K562 (cell line): ENCODE data around the gene CD2. TPM values are rescaled to one million over a fixed set of nuclear protein-coding genes. Genes with fewer than 3 reads are reported as not detected.

Source experiments
- CHD7 ChIP-seq: fragments of 200-600 bp; sonication (generic); IDR thresholded peaks from one replicate; pipeline ENCODE4 v1.6.1; 2012; ENCODE audit warnings: mild to moderate bottlenecking, low read depth, low read length, inconsistent platforms
- CREB5 ChIP-seq: fragments of 250-450 bp; sonication (Bioruptor Pico); IDR thresholded peaks from 2 replicates; pipeline ENCODE4 v1.5.0; 2020; ENCODE audit warnings: mild to moderate bottlenecking
- ELF2 ChIP-seq: fragments of 250-450 bp; sonication (Bioruptor Pico); IDR thresholded peaks from 2 replicates; pipeline ENCODE4 v1.5.0; 2021; ENCODE audit warnings: mild to moderate bottlenecking
- GTF2E2 ChIP-seq: fragments of 200-800 bp; sonication (Bioruptor generic); IDR thresholded peaks from 2 replicates; pipeline ENCODE4 v1.6.1; 2016; ENCODE audit warnings: missing genetic modification characterization, missing compliant biosample characterization
- HLTF ChIP-seq: fragments of 450-650 bp; IDR thresholded peaks from 2 replicates; pipeline ENCODE4 v1.6.1; 2016
- MTA2 ChIP-seq: fragments of 450-650 bp; IDR thresholded peaks from 2 replicates; pipeline ENCODE4 v1.6.1; 2016; ENCODE audit warnings: low read depth
- NFATC3 ChIP-seq: fragments of 450-650 bp; IDR thresholded peaks from 2 replicates; pipeline ENCODE4 v1.6.1; 2017; ENCODE audit warnings: mild to moderate bottlenecking
- PREB ChIP-seq: sonication (generic); formaldehyde crosslinking; IDR thresholded peaks from 2 replicates; pipeline ENCODE4 v1.8.1; 2023; ENCODE audit warnings: mild to moderate bottlenecking, missing genetic modification reagents
- SP1 ChIP-seq: sonication (generic); formaldehyde crosslinking; IDR thresholded peaks from 2 replicates; pipeline ENCODE4 v1.8.1; 2022; ENCODE audit warnings: mild to moderate bottlenecking, missing genetic modification reagents
- TARDBP ChIP-seq: fragments of 450-650 bp; IDR thresholded peaks from 2 replicates; pipeline ENCODE4 v1.6.1; 2016
- WHSC1 ChIP-seq: IDR thresholded peaks from one replicate; pipeline ENCODE4 v1.6.1; 2012; ENCODE audit warnings: low read length, control low read depth, inconsistent platforms
- ZNF277 ChIP-seq: fragments of 250-450 bp; sonication (Bioruptor Pico); IDR thresholded peaks from 2 replicates; pipeline ENCODE4 v1.8.0; 2022; ENCODE audit warnings: inconsistent platforms, mild to moderate bottlenecking, moderate library complexity, borderline replicate concordance
- ZNF408 ChIP-seq: fragments of 250-450 bp; sonication (Bioruptor Pico); IDR thresholded peaks from 2 replicates; pipeline ENCODE4 v1.4.0; 2020; ENCODE audit warnings: low read depth, mild to moderate bottlenecking, moderate library complexity
- polyA plus RNA-seq, 8 experiments: library from polyadenylated mRNA; depleted of rRNA in 4 of 8; stranded (reverse) in 5 of 8; unstranded in 3 of 8; fragments of >200 nt; fragmentation: Nextera tagmentation in 2 of 8; fragmentation: Illumina TruSeq in 1 of 8; extraction: Ambion mirVana in 2 of 8; extraction: Trizol in 1 of 8; gene quantifications; 2 replicates each; pipeline versions ENCODE4 v1.2.1 to v1.2.3, GENCODE V29; 2011 to 2014; ENCODE audit warnings: inconsistent platforms in 1 of 8, missing spikeins in 1 of 8
- total RNA-seq, 7 experiments: library from RNA; depleted of rRNA in 6 of 7; stranded (reverse); fragments of >200 nt in 6 of 7; fragmentation: Illumina TruSeq in 2 of 7; extraction: Trizol in 2 of 7; gene quantifications; 2 replicates each; pipeline versions ENCODE4 v1.2.1 to v1.2.3, GENCODE V29; 2011 to 2021; ENCODE audit warnings: low replicate concordance in 1 of 7

CD2 gene
- total and polyA plus RNA-seq, 9 of the 15 experiments (the other 6 are each of a cell fraction or from before 2014, with no cell fraction given) = 0.07 to 0.16 TPM; not detected in 7

- no peak for TF ChIP-seq TARDBP
- TF ChIP-seq CREB5 (CRISPR knock-in tag) = no peak
- TF ChIP-seq ELF2 (CRISPR knock-in tag) = no peak
- TF ChIP-seq PREB (CRISPR knock-in tag) = no peak
- no peak for TF ChIP-seq MTA2
- no peak for TF ChIP-seq HLTF
- TF ChIP-seq NFATC3 = no peak
- no peak for TF ChIP-seq ZNF408 (CRISPR knock-in tag)
- TF ChIP-seq GTF2E2 (tag) = no peak
- TF ChIP-seq WHSC1 = no peak
- TF ChIP-seq SP1 (CRISPR knock-in tag) = no peak
- no peak for TF ChIP-seq ZNF277
- no peak for TF ChIP-seq CHD7
Measured at GRCh38 chr1:116753312-116753711, 918 bp upstream of the CD2 start (continued).
